ENCODE measurements around the gene FAM200C. TPM values are rescaled to one million over a fixed set of nuclear protein-coding genes. Genes with fewer than 3 reads are reported as not detected.
"Not testable (repeated sequence)": the region's sequence is repeated elsewhere in the genome, so short reads cannot be mapped to it uniquely, and the experiment has no call there.

FAM200C gene
- 1 to 10 TPM in 2 of 3 donors, under 1 TPM in 1; 0.74 to 2.0 (median 1.3) TPM for polyA plus RNA-seq

DNA sequence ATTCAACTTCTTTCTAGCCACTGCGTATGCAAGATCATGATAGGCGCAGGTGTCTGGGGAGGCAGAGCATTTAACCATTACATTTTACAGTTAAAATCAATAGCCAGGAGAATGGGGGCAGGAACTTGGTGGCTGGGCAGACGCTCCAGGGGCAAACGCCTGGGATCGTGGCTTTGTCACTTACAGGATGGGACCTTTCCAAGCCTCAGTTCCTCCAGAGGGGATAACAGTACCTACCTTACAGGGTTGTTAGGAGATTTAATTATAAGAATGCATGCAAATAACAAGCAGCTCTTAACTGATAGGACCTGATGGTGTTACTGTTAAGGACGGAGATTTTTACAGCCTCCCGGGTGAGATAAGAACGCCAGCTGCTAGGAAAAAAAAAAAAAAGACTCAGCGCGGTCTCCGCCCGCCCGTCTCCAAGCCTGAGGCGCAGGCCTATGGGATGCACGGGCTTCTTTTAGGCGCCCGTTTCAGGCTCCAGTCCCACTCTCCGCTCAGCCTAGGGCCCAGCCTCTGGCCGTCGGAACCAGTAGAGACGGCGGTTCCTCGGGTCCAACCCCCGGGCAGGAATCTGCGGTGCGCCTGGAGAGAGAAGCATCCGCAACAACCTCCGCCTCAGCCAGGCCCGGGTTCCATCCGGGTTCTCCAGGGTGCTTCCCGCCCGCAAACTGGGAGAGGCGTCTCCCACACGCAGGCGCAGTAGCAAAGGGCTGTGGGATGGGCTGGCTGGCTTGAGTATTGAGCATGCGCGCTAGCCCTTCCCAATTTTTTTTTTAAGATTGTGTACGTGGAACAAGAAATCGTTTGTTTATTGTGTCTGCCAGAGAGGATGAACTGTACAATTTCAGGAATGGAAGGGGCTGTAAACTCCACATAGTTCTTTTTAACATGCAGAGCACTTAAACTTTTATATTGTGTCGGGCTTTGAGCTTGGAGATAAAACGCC is at the start of gene FAM200C:
TSS of gene FAM200C (minus strand) at position 653 of the 952 bp plus-strand sequence. CDS start 4,564 bp downstream, outside the sequence.
- H3K27ac ChIP-seq (ENCODE audit: low read depth, low read length), result no peak within 1 kb of the TSS
- WGBS, 3 donors, result 1% methylated on average over 41 of the region's 41 CpGs

GRCh38 chr5:160449458-160449857 is 49.6 kb upstream of the FAM200C start:
- WGBS, 3 donors, result 89 to 96% (median 93%) methylated on average over 3 of the region's 3 CpGs
- H3K27ac ChIP-seq (ENCODE audit: low read depth, low read length), result no peak overlapping the region

DNA sequence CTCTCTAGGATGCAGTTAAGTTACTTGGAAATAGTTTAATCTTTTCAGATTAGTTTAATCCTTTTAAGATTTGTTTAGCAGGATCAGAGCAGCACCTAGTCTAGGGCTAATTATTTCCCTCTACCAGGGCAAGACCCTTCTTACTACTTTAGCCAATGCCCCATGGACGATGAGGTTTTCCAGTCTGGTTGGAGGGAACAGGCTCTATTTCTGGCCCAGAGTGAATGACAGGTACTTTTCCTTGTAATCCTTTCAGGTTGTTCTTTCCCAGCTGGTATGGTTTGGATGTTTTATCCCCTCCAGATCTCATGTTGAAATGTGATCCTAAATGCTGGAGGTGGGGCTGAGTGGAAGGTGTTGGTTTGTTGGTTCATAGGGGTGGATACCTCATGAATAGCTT is 49.0 kb upstream of the FAM200C start:
- H3K27ac ChIP-seq (ENCODE audit: low read depth, low read length), result no peak overlapping the region
- WGBS, 3 donors, result 70 to 84% (median 82%) methylated on average over 1 of the region's 1 CpG

- H3K27ac ChIP-seq (ENCODE audit: low read depth, low read length), result no peak overlapping the region
Measured at GRCh38 chr5:160445751-160446150, 45.9 kb upstream of the FAM200C start.

DNA sequence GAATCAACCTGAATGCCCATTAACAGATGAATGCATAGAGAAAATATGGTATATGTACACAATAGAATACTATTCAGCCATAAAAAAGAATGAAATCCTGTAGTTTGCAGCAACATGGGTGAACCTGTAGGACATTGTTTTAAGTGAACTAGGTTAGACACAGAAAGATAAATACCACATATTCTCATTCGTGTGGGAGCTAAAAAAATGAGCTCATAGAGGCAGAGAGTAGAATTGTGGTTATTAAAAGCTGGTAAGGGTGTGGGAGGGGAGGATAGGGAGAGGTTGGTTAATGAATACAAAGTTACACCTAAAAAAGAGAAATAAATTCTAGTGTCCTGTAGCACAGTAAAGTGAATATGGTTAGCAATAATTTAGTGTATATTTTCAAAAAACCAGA is 45.3 kb upstream of the FAM200C start:
- WGBS, 3 donors, result 71 to 85% (median 80%) methylated on average over 1 of the region's 1 CpG
- H3K27ac ChIP-seq (ENCODE audit: low read depth, low read length), result no peak overlapping the region

GRCh38 chr5:160444407-160444806 is 44.6 kb upstream of the FAM200C start:
- 75 to 88% (median 75%) methylated on average over 1 of the region's 1 CpG for WGBS, 3 donors
- no peak overlapping the region for H3K27ac ChIP-seq (ENCODE audit: low read depth, low read length)

- no peak overlapping the region for H3K27ac ChIP-seq (ENCODE audit: low read depth, low read length)
- WGBS, 3 donors, result 75 to 83% (median 80%) methylated on average over 4 of the region's 4 CpGs
Measured at GRCh38 chr5:160442824-160443431, 43.1 kb upstream of the FAM200C start.

DNA sequence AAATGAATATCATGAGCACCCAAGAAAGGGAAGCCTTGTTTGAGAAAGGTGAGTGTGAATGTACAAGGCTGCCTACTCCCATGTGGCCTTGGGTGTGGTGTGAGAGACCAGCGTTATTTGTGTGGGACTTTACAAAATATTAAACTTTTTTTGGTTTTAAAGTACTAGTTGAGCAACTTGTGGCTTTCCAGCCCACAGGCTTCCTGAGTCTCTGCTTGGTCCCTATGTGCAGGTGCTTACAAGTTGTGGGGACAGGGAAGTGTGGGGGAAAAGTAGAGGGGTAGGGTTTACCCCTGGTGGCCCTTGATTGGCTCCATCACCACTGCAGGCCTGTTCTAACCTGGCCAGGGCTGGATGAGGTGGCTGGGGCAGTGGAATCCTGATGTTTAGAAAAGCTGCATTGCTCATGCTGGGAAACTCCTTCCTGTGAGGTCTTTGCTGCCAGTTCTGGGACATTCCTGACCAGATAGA is 41.5 kb upstream of the FAM200C start:
- H3K27ac ChIP-seq (ENCODE audit: low read depth, low read length), result no peak overlapping the region
- 19 to 37% (median 35%) methylated on average over 1 of the region's 1 CpG for WGBS, 3 donors

GRCh38 chr5:160439205-160439600 is 39.3 kb upstream of the FAM200C start:
- WGBS, 3 donors, result 0 to 1% (median 0%) methylated on average over 11 of the region's 11 CpGs
- H3K27ac ChIP-seq (ENCODE audit: low read depth, low read length), result no peak overlapping the region

DNA sequence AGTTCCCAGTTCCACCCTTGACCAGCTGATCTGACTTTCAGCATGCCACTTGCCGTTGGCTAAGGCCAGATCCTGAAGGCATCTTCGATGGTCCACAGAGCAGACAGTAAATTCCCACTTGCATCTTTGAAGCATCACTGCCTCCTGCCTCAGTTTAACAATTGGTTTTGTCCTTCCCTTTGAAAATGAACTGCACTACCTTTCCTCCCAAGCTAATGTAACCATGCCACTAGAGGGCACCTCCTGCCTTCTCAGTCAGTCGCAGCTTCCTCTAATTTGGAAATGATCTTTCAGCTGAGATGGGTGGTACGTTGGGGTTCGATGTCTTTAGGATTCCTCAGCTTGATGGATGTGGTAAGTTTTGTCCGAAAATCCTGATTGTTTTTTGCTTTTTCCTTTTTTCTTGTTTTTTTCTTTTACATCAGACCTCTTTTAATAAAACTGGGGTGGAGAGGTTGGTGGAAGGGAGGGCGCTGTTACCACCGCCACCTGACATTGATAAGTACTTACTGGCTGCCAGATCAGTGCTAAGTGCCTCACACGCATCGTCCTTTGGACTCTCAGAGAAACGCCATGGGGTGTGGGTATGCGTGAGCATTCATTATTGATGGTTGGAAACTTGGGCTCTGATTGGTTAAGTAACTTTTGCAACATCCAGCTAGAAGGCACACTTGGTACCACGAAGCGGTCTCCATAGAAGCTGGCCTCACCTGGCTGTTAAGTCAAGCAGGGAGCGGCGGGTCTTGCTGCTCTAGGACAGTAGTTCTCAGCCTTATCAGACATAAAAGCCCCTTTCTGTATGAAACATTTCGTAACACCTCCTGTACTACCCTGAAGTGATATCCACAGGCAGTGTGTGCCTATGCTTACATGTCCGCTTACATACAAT is 38.7 kb upstream of the FAM200C start:
- WGBS, 3 donors, result 2 to 5% (median 2%) methylated on average over 18 of the region's 18 CpGs

GRCh38 chr5:160437271-160437670 is 37.4 kb upstream of the FAM200C start:
- H3K27ac ChIP-seq (ENCODE audit: low read depth, low read length), result no peak overlapping the region

More for the DNA sequence above, 38.7 kb upstream of the FAM200C start:
- H3K27ac ChIP-seq (ENCODE audit: low read depth, low read length), result no peak overlapping the region

- 31 to 48% (median 33%) methylated on average over 6 of the region's 6 CpGs for WGBS, 3 donors
Measured at GRCh38 chr5:160436661-160437060, 36.8 kb upstream of the FAM200C start.

DNA sequence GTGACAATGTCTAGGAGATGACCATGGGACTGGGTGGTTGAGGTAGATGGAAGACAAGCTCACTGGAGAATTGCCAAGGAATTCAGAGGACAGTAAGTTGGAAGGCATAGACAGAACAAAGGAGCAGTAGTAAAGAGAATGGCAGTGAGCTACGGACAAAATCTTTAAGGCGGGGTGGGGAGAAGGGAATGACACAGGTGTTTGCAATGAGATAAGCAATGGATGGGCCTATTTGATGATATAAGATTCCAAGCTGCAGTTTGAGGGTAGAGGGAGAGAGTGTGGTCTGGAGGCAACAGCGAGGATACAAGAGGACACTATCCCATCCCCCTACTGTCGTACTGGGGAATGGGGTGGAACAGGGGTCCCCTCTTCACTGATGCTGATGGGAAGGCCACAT is 36.2 kb upstream of the FAM200C start:
- no peak overlapping the region for H3K27ac ChIP-seq (ENCODE audit: low read depth, low read length)
- WGBS, 3 donors, result 76 to 99% (median 93%) methylated on average over 4 of the region's 4 CpGs

More at GRCh38 chr5:160436661-160437060, 36.8 kb upstream of the FAM200C start:
- H3K27ac ChIP-seq (ENCODE audit: low read depth, low read length), result not testable (repeated sequence)

GRCh38 chr5:160435532-160435931 is 35.7 kb upstream of the FAM200C start:
- WGBS, 3 donors, result 86 to 91% (median 87%) methylated on average over 1 of the region's 1 CpG

DNA sequence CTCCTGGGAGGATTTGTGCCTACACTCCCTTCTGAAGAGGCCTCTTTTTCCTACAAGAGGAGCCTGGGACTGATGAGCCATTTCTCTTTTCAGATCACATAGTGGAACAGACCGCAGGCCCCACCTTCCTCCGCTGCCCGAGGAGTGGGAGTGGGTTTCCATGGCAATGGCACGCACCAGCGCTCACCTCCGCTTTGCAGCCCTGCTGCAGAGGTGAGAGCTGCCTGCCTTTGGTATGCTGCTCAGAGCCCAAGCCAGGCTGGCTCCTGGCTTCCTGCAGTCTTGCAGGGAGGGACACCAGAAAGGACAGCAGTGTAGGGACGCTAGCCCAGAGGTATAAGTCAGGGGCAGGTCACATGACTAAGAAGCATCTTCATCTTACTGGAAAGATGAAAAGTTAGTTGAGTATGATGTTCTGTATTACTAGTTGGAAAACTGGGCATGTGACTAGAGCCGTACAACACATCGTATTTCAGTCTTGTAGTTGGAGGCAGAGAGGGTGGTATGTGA is 34.2 kb upstream of the FAM200C start:
- H3K27ac ChIP-seq (ENCODE audit: low read depth, low read length), result no peak overlapping the region
- WGBS, 3 donors, result 61 to 75% (median 71%) methylated on average over 9 of the region's 9 CpGs

More at GRCh38 chr5:160435532-160435931, 35.7 kb upstream of the FAM200C start:
- no peak overlapping the region for H3K27ac ChIP-seq (ENCODE audit: low read depth, low read length)

- WGBS, 3 donors, result 85 to 91% (median 85%) methylated on average over 7 of the region's 7 CpGs
- no peak overlapping the region for H3K27ac ChIP-seq (ENCODE audit: low read depth, low read length)
Measured at GRCh38 chr5:160432787-160433186, 32.9 kb upstream of the FAM200C start.

- H3K27ac ChIP-seq (ENCODE audit: low read depth, low read length), result no peak overlapping the region
- 96 to 97% (median 96%) methylated on average over 4 of the region's 4 CpGs for WGBS, 3 donors
Measured at GRCh38 chr5:160432196-160432595, 32.3 kb upstream of the FAM200C start.

DNA sequence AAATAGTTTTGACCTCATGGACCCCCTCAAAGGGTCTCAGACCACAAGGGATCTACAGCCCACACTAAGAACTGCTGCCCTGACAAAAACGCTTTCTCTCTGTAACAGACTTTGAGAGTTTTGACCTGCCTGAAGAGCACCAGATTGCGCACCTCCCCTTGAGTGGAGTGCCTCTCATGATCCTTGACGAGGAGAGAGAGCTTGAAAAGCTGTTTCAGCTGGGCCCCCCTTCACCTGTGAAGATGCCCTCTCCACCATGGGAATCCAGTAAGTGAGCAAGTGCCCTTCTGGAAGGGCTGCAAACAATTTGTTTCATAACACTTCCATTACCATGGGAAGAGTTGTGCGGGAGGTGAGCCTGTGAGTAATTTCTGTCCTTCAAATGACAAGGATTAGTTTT is 27.8 kb upstream of the FAM200C start:
- WGBS, 3 donors, result 94 to 97% (median 94%) methylated on average over 4 of the region's 4 CpGs
- H3K27ac ChIP-seq (ENCODE audit: low read depth, low read length), result no peak overlapping the region
